ENCODE measurements around the gene ERO1B.

The ERO1B gene

DNA sequence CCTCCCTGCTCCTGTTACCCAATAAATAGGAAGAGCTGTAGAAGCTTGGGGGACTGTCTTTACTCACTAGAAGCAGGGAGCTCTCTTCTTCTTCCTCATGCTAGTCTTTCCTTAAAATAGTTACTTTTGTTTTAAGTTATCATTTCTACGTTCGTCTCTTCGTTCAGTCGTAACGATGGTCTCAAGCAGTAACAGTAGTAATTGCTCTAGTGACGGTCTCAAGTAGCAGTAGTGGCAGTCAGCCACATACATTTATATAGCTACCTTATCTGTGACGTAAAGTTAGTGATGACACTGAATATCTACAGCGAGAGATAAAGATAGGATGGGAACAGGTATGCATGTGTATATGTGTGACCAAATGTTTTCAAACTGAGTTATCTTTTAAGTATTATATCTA is 15.4 kb upstream of the ERO1B start:
- DNase-seq (ENCODE audit: low read depth), result no peak

DNA sequence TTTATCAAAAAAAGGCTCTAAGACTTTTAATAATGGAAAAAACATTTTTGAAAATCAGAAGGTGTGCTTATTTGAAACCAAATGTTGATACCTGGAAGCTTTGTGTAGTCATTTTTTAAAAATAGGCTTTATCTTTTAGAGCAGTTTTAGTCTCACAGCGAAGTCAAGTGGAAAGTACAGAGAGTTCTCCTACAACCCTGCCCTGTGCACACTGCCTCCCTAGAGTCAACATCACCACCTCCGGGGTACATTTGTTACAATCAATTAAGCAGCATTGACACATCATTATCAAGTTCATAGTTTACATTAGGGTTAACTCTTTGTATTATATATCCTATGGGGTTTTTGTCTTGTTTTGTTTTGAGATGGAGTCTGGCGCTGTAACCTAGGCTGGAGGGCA is 10.7 kb upstream of the ERO1B start:
- DNase-seq (ENCODE audit: low read depth), result no peak

DNA sequence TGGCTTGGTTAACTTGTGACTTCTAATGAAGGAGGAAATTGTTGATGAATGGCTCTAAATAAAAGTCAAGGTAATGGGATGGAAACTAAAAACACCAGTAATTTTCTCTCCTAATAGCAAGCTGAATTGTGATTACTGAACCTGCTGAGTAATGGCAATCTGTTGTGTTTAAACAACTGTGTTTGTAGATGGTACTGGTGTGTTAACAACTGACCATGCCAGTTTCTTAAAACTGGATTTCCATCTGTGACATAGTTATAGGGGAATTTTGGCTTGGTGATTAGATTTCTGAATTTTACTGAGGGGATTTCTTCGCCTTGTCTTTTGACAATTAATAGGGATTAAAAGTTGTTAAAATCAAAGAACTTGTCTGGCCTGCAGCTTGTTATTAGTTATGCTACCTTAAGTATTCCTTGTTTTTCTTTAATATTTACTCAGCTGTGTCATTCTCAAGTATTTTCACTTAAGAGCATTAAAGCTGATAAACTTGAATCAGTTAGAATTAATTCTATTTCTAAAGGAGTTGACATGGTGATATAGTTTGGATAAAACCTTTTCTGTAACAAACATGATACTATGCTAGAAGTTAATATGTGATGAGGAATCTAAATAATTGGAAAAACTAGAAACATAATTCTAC is 7.9 kb upstream of the ERO1B start:
- DNase-seq (ENCODE audit: low read depth), result no peak

DNA sequence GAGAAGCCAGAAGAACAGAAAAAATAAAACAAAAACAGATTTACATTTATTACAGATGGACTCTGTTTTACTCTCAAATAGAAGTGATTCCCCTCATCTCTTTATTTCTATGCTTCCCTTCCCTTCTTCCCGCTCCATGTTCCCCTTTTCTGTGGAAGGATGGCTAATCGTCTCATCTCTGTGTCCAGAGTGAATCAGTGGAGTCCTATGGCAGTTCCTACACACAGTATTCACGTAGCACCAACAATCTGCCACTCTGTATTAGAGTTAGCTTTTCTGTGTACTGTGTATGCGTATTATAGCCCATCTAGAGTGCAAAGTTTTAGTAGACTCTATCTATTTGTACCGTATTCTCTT is 6.8 kb upstream of the ERO1B start:
- no peak for DNase-seq (ENCODE audit: low read depth)

GRCh38 chr1:236287757-236288619 is 6.2 kb upstream of the ERO1B start:
- DNase-seq (ENCODE audit: low read depth), result no peak

GRCh38 chr1:236287356-236287755 is 5.6 kb upstream of the ERO1B start:
- no peak for DNase-seq (ENCODE audit: low read depth)

DNA sequence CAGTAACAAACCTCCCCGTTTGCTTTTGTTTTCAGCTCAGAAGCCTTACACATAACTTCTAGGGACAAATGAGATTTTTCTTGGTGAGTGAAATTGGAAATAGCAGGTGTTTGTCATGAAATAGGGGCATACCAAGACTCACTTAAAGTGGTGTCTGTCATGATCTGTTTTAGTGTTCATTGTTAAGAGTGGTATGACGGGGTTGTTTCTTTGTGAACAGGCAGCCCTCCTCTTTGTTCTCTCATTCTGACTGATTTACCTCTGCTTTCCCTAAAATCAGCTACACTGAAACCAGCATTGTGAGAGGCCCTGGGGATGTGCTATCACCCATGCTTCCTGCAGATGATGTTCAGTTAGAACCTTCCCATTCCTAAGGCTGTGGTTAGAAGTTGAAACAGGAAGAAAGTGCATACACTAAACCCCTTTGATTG is 2.5 kb upstream of the ERO1B start:
- DNase-seq (ENCODE audit: low read depth), result no peak

DNA sequence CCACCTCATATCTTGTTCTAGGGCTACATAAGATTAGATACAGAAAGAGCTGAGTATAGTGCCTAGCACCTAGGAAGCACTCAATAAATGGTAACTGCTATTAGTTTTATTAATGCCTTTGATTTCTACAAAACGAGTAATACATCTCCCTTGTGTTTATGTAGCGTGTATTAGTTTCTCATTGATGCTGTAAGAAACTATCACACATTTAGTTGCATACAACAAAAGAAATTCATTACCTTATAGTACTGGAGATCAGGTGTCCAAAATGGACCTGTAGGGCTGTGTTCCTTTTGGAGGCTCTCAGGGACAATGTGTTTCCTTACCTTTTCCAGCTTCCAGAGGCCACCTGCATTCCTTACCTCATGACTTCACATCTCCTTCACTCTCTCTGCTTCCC is 961 bp upstream of the ERO1B start:
- DNase-seq (ENCODE audit: low read depth), result no peak

DNA sequence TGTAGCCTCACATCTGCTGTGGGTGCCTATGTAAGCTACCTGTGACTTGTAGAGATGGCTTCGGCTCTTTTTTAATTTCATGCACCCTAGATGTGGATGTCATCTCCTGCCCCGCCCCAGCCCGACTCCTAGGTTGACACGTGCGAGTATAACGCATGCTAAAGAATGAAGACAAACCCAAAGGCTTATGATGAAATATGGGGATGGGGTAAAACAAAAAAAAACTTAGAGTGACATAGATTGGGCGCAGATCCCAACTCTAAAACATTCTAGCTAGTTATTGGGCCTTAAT is 613 bp upstream of the ERO1B start:
- no peak for DNase-seq (ENCODE audit: low read depth)

DNA sequence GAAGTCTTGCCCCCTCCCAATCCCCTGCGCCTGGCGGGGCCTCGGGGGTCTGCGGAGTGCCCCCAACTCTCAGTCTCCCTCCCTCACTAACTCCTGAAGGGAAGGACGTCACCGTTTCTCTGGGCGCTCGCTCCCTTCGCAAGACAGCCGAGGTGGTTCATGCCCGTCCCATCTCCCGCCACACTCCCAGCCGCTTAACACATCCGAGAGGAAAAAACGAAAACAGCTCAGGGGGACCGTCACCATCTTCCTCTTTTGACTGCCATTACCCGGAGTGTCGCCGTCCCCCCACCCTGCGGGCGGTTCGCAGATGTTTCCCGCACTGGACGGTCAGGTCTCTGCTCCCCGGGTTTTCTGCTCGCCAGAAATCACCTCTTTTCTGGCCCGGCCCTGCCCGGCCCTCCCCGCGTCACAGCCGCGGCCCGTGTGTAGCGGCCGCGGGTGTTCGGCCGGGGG is 532 bp downstream of the ERO1B start:
- DNase-seq (ENCODE audit: low read depth), result no peak

DNA sequence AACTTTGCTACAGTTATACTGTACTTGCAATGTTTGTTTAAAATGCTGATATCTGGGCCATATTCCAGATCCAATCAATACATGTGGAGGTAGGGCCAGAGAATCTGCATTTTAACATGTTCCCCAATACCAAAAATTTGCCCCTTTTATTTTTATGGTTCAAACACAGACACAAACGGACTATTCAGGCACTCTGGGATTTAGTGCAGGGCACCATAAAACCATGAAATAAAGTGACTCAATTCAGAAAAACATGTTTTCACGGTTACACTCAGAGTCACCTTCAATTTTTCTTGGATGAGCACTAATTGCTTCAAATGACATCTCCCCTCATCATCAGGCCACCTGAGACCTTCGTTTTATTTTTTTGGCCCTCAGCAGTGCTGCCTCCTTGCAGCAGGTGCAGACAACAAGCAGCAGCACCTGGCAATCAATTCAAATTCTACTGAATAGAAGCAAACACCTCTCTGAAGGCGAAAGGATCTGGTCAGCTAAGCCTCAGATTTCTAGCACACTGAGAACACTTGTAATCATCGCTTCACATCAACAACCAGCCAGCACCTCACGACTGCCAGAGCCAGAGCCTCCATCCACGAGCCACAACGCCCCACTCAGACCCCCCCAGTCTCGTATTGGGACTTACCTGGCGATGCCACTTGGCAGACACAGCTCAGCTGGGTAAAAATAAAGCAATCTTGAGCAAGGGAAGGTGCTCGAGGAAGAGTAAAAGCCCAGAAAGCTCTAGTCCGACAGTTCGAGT is 1.1 kb downstream of the ERO1B start:
- no peak for DNase-seq (ENCODE audit: low read depth)

- no peak for DNase-seq (ENCODE audit: low read depth)
Measured at GRCh38 chr1:236275586-236275985, 6.2 kb downstream of the ERO1B start.

GRCh38 chr1:236275061-236275460 is 6.7 kb downstream of the ERO1B start:
- DNase-seq (ENCODE audit: low read depth), result no peak

DNA sequence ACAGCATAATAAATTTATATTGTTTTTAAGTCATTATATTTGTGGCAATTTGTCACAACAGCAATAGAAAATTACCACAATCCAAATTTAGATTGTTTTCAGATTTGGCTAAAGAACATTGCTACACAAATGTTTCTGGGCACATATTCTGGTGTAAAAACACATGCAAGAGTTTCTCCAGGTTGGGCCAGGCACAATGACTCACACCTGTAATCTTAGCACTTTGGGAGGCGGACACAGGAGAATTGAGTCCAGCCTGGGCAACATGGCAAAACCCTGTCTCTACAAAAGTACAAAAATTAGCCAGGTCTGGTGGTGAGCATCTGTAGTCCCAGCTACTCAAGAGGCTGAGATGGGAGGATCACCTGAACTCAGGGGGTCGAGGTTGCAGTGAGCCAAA is 8.4 kb downstream of the ERO1B start:
- no peak for DNase-seq (ENCODE audit: low read depth)

GRCh38 chr1:236269439-236269838 is 12.3 kb downstream of the ERO1B start:
- DNase-seq (ENCODE audit: low read depth), result no peak

GRCh38 chr1:236261898-236262297 is 19.9 kb downstream of the ERO1B start:
- no peak for DNase-seq (ENCODE audit: low read depth)

DNA sequence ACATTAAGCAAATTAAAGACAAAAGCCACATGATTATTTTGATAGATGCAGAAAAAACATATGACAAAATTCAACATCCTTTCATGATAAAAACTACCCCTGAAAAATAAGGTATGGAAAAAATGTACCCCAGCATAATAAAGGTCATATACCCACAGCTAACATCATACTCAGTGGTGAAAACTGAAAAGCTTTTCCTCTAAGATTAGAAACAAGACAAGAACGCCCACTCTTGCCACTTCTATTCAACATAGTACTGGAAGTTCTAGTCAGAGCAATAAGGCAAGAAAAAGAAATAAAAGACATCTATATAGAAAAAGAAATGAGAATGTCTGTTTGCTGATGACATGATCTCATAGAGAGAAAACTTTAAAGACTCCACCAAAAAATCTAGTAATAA is 20.7 kb downstream of the ERO1B start:
- no peak for DNase-seq (ENCODE audit: low read depth)

DNA sequence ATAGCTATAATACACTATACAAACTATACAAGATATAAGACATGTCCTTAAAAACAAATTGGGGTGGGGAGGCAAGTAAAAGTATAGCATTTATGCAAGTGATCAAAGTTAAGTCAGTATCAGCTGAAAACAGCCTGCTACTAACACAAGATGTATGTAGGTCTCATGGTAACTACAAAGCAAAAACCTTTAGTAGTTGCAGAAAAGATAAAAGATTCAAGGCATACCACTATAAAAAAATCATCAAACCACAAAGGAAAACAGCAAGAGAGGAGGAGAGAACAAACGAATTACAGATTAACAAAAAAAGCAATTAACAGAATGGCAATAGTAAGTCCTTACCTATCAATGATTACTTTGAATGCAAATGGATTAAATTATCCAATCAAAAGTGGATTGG is 22.7 kb downstream of the ERO1B start:
- DNase-seq (ENCODE audit: low read depth), result no peak

- DNase-seq (ENCODE audit: low read depth), result no peak
Measured at GRCh38 chr1:236258114-236258622, 23.6 kb downstream of the ERO1B start.

GRCh38 chr1:236257216-236257615 is 24.5 kb downstream of the ERO1B start:
- DNase-seq (ENCODE audit: low read depth), result no peak

GRCh38 chr1:236253918-236254637 is 27.7 kb downstream of the ERO1B start:
- no peak for DNase-seq (ENCODE audit: low read depth)

DNA sequence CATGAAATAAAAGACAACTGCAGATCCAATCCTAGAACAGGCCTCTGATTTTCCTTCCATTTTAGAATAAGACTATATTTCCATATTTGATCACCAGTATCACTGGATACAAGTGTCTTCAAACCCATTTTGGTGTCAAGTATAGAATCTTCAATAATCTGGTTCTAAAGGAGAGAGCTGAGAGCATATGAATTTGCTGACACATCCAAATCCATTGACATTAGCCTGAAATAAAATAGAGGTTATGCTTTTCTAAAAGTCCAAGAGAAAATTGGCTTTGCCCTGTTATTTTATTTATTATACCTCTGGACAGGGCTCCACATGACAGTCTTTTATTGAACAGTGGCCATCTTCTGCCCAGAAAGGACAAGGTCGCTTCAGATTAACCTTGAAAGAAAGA is 28.6 kb downstream of the ERO1B start:
- DNase-seq (ENCODE audit: low read depth), result no peak

All from GM04504 (cell line).